ENCODE data around the gene AASDH.

- TF ChIP-seq, protein P1, sequence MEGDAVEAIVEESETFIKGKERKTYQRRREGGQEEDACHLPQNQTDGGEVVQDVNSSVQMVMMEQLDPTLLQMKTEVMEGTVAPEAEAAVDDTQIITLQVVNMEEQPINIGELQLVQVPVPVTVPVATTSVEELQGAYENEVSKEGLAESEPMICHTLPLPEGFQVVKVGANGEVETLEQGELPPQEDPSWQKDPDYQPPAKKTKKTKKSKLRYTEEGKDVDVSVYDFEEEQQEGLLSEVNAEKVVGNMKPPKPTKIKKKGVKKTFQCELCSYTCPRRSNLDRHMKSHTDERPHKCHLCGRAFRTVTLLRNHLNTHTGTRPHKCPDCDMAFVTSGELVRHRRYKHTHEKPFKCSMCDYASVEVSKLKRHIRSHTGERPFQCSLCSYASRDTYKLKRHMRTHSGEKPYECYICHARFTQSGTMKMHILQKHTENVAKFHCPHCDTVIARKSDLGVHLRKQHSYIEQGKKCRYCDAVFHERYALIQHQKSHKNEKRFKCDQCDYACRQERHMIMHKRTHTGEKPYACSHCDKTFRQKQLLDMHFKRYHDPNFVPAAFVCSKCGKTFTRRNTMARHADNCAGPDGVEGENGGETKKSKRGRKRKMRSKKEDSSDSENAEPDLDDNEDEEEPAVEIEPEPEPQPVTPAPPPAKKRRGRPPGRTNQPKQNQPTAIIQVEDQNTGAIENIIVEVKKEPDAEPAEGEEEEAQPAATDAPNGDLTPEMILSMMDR (conservative IDR thresholded peaks at IDR 0.05; ENCODE audit: low read length): no peak
- TF ChIP-seq EZH2phosphoT487 (IDR thresholded peaks at IDR 0.05; ENCODE audit: borderline replicate concordance, low read depth, low read length): no peak
These were observed 71.2 kb downstream of the AASDH start for GRCh38 chr4:56316011-56316650.

All from OCI-LY7 (cell line).